H1 (cell line): ENCODE data around the gene AKAP8. TPM values are rescaled to one million over a fixed set of nuclear protein-coding genes. Genes with fewer than 3 reads are reported as not detected.

Source experiments
- ASH2L ChIP-seq: fragments of 200-600, 300-600 bp; sonication (generic); IDR thresholded peaks from one replicate; pipeline ENCODE4 v1.7.1; 2017; ENCODE audit warnings: low read length
- polyA plus RNA-seq, 7 experiments: library from polyadenylated mRNA; depleted of rRNA in 3 of 7; stranded (reverse) in 5 of 7; unstranded in 2 of 7; fragments of >200 nt in 5 of 7; fragments of 200-250 nt in 2 of 7; gene quantifications; 1 replicate in 5 of 7; 2 replicates in 1 of 7; 4 replicates in 1 of 7; pipeline versions ENCODE4 v1.2.1 to v1.2.3, GENCODE V29; 2011 to 2013; ENCODE audit warnings: missing spikeins in 2 of 7, mixed read lengths in 2 of 7
- total RNA-seq: library from RNA; stranded (reverse); fragmentation: NEBNext Ultra II Directional; extraction: Animal tissue kit (Norgen Biotek cat#: 25700); gene quantifications from 2 replicates; pipeline ENCODE4 v1.2.1, GENCODE V29; 2021
- TF ChIP-seq, protein P1 (sequence below): fragments of 300-600 bp; sonication (generic); IDR thresholded peaks from 2 replicates; pipeline ENCODE4 v1.7.1; 2012; ENCODE audit warnings: low read length, moderate library complexity, mild to moderate bottlenecking, inconsistent platforms; ENCODE audit not compliant: insufficient replicate concordance

AKAP8 gene
- total and polyA plus RNA-seq, 2 of the 8 experiments (the other 6 are each of a cell fraction or from before 2014, with no cell fraction given): 17.0 to 41.0 TPM

- TF ChIP-seq, protein P1, sequence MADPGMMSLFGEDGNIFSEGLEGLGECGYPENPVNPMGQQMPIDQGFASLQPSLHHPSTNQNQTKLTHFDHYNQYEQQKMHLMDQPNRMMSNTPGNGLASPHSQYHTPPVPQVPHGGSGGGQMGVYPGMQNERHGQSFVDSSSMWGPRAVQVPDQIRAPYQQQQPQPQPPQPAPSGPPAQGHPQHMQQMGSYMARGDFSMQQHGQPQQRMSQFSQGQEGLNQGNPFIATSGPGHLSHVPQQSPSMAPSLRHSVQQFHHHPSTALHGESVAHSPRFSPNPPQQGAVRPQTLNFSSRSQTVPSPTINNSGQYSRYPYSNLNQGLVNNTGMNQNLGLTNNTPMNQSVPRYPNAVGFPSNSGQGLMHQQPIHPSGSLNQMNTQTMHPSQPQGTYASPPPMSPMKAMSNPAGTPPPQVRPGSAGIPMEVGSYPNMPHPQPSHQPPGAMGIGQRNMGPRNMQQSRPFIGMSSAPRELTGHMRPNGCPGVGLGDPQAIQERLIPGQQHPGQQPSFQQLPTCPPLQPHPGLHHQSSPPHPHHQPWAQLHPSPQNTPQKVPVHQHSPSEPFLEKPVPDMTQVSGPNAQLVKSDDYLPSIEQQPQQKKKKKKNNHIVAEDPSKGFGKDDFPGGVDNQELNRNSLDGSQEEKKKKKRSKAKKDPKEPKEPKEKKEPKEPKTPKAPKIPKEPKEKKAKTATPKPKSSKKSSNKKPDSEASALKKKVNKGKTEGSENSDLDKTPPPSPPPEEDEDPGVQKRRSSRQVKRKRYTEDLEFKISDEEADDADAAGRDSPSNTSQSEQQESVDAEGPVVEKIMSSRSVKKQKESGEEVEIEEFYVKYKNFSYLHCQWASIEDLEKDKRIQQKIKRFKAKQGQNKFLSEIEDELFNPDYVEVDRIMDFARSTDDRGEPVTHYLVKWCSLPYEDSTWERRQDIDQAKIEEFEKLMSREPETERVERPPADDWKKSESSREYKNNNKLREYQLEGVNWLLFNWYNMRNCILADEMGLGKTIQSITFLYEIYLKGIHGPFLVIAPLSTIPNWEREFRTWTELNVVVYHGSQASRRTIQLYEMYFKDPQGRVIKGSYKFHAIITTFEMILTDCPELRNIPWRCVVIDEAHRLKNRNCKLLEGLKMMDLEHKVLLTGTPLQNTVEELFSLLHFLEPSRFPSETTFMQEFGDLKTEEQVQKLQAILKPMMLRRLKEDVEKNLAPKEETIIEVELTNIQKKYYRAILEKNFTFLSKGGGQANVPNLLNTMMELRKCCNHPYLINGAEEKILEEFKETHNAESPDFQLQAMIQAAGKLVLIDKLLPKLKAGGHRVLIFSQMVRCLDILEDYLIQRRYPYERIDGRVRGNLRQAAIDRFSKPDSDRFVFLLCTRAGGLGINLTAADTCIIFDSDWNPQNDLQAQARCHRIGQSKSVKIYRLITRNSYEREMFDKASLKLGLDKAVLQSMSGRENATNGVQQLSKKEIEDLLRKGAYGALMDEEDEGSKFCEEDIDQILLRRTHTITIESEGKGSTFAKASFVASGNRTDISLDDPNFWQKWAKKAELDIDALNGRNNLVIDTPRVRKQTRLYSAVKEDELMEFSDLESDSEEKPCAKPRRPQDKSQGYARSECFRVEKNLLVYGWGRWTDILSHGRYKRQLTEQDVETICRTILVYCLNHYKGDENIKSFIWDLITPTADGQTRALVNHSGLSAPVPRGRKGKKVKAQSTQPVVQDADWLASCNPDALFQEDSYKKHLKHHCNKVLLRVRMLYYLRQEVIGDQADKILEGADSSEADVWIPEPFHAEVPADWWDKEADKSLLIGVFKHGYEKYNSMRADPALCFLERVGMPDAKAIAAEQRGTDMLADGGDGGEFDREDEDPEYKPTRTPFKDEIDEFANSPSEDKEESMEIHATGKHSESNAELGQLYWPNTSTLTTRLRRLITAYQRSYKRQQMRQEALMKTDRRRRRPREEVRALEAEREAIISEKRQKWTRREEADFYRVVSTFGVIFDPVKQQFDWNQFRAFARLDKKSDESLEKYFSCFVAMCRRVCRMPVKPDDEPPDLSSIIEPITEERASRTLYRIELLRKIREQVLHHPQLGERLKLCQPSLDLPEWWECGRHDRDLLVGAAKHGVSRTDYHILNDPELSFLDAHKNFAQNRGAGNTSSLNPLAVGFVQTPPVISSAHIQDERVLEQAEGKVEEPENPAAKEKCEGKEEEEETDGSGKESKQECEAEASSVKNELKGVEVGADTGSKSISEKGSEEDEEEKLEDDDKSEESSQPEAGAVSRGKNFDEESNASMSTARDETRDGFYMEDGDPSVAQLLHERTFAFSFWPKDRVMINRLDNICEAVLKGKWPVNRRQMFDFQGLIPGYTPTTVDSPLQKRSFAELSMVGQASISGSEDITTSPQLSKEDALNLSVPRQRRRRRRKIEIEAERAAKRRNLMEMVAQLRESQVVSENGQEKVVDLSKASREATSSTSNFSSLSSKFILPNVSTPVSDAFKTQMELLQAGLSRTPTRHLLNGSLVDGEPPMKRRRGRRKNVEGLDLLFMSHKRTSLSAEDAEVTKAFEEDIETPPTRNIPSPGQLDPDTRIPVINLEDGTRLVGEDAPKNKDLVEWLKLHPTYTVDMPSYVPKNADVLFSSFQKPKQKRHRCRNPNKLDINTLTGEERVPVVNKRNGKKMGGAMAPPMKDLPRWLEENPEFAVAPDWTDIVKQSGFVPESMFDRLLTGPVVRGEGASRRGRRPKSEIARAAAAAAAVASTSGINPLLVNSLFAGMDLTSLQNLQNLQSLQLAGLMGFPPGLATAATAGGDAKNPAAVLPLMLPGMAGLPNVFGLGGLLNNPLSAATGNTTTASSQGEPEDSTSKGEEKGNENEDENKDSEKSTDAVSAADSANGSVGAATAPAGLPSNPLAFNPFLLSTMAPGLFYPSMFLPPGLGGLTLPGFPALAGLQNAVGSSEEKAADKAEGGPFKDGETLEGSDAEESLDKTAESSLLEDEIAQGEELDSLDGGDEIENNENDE: no peak
- no peak for TF ChIP-seq ASH2L
- TF ChIP-seq, all 59 proteins: peak for 0
Observed at GRCh38 chr19:15426485-15427349, 47.1 kb upstream of the AKAP8 start (continued).
